Hepatocyte (in vitro differentiated cells): Measurements from ENCODE around the gene S100A5. TPM values are rescaled to one million over a fixed set of nuclear protein-coding genes. Genes with fewer than 3 reads are reported as not detected.

ENCODE experiments used
- DNase-seq: peaks from one replicate; pipeline ENCODE4 v3.0.0-alpha.2; 2016; ENCODE audit warnings: low spot score
- H2AFZ ChIP-seq: fragments of 200-600 bp; sonication (generic); 2 replicates; pipeline ENCODE4 v1.6.0; 2016; ENCODE audit warnings: antibody characterized with exemption, mild to moderate bottlenecking
- H3K27ac ChIP-seq: fragments of 200-600 bp; sonication (generic); 2 replicates; pipeline ENCODE4 v1.5.1; 2016; ENCODE audit warnings: mild to moderate bottlenecking
- H3K27me3 ChIP-seq: fragments of 200-600 bp; sonication (generic); 2 replicates; pipeline ENCODE4 v1.6.1; 2016
- H3K36me3 ChIP-seq: fragments of 200-600 bp; sonication (generic); replicated peaks from 2 replicates; pipeline ENCODE4 v1.5.1; 2016; ENCODE audit warnings: low read depth; ENCODE audit not compliant: insufficient read depth
- H3K4me1 ChIP-seq: fragments of 200-600 bp; sonication (generic); 2 replicates; pipeline ENCODE4 v1.5.1; 2016; ENCODE audit warnings: mild to moderate bottlenecking, moderate library complexity; ENCODE audit not compliant: insufficient read depth
- H3K4me2 ChIP-seq: fragments of 200-600 bp; sonication (generic); 2 replicates; pipeline ENCODE4 v1.6.0; 2016
- H3K4me3 ChIP-seq: fragments of 200-600 bp; sonication (generic); 2 replicates; pipeline ENCODE4 v1.5.1; 2016; ENCODE audit warnings: mild to moderate bottlenecking
- H3K79me2 ChIP-seq: fragments of 200-600 bp; sonication (generic); 2 replicates; pipeline ENCODE4 v1.6.0; 2017; ENCODE audit warnings: mild to moderate bottlenecking
- H3K9me2 ChIP-seq: fragments of 200-600 bp; sonication (generic); replicated peaks from 2 replicates; pipeline ENCODE4 v1.6.0; 2017; ENCODE audit warnings: mild to moderate bottlenecking; ENCODE audit not compliant: insufficient read depth
- H3K9me3 ChIP-seq: fragments of 200-600 bp; sonication (generic); 2 replicates; pipeline ENCODE4 v1.5.1; 2016; ENCODE audit warnings: low read depth, mild to moderate bottlenecking
- H4K20me1 ChIP-seq: fragments of 200-600 bp; sonication (generic); 2 replicates; pipeline ENCODE4 v1.6.0; 2016; ENCODE audit warnings: mild to moderate bottlenecking; ENCODE audit not compliant: insufficient read depth, poor library complexity, severe bottlenecking
- EZH2 ChIP-seq: fragments of 200-600 bp; sonication (generic); IDR thresholded peaks from 2 replicates; pipeline ENCODE4 v1.6.1; 2016; ENCODE audit warnings: antibody characterized with exemption, mild to moderate bottlenecking, borderline replicate concordance
- EZH2phosphoT487 ChIP-seq: fragments of 200-600 bp; sonication (generic); IDR thresholded peaks from one replicate; pipeline ENCODE4 v1.6.1; 2018; ENCODE audit warnings: antibody characterized with exemption, mild to moderate bottlenecking, low read depth, moderate library complexity; ENCODE audit not compliant: unreplicated experiment, severe bottlenecking
- WGBS: methylation state at CpG from one replicate; pipeline ENCODE4 v1.1.6; 2016; ENCODE audit warnings: low lambda C conversion rate; ENCODE audit errors: missing lambda C conversion rate; 5-methylcytosine and 5-hydroxymethylcytosine counted together
- polyA plus RNA-seq: library from polyadenylated mRNA; unstranded; fragments of >200 nt; fragmentation: Nextera tagmentation; extraction: Ambion mirVana; gene quantifications from 2 replicates; pipeline ENCODE4 v1.2.1, GENCODE V29; 2016
- total RNA-seq: library from RNA; depleted of rRNA; stranded (reverse); fragments of >200 nt; gene quantifications from 2 replicates; pipeline ENCODE4 v1.2.3, GENCODE V29; 2014
- TF ChIP-seq, protein P1 (sequence below): fragments of 200-600 bp; sonication (generic); IDR thresholded peaks from 2 replicates; pipeline ENCODE4 v1.5.1; 2016; ENCODE audit warnings: antibody characterized with exemption, mild to moderate bottlenecking; ENCODE audit not compliant: poor library complexity

S100A5 gene
- total and polyA plus RNA-seq, 2 experiments from 2014 or later = 0.54 TPM; not detected in 1

DNA sequence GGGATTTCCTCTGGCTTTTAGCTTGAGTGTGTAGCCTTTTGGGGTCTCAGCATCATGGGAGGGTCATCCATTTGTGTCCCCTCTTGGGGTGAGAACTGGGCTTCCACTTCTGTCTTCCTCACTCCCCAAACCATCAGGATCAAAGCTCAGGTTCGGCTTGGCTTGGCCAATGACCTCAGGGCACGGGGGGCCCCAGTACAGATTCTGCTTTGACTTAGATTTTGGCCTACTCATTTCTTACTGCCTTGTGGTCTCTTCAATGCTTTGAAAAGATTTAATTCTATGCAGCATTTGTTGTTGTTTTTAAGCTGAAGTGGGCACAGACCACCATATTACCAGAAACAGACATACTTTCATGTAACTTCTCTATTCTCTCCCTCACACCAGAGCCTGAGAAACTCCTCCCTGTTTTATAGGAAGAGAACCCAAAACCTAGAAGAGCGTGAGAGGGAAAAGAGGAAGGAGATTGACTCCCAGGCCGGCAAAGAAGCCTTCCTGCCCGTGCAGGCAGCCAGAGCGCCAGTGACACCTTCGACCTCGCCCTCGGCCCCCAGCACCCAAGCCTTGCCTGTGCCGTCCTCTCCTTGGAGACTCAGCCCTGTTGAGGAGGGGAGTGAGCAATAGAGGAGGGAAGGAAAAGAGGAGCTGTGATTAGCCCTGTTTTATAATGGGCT, 10.2 kb upstream of the S100A5 start:
- H3K4me3 ChIP-seq = no peak overlapping the region
- no peak for DNase-seq
- TF ChIP-seq EZH2phosphoT487 (no peak), EZH2 (no peak)
- TF ChIP-seq, protein P1, sequence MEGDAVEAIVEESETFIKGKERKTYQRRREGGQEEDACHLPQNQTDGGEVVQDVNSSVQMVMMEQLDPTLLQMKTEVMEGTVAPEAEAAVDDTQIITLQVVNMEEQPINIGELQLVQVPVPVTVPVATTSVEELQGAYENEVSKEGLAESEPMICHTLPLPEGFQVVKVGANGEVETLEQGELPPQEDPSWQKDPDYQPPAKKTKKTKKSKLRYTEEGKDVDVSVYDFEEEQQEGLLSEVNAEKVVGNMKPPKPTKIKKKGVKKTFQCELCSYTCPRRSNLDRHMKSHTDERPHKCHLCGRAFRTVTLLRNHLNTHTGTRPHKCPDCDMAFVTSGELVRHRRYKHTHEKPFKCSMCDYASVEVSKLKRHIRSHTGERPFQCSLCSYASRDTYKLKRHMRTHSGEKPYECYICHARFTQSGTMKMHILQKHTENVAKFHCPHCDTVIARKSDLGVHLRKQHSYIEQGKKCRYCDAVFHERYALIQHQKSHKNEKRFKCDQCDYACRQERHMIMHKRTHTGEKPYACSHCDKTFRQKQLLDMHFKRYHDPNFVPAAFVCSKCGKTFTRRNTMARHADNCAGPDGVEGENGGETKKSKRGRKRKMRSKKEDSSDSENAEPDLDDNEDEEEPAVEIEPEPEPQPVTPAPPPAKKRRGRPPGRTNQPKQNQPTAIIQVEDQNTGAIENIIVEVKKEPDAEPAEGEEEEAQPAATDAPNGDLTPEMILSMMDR = no peak
- H3K4me1 ChIP-seq = peaks cover 45% of the 10 kb centered on the region
- H3K4me2 ChIP-seq = no peak overlapping the region
- H2AFZ ChIP-seq = no peak overlapping the region
- H3K27ac ChIP-seq = no peak overlapping the region
- no peaks in the 10 kb centered on the region for H3K36me3 ChIP-seq
- H3K9me3 ChIP-seq = no peaks in the 10 kb centered on the region
- no peaks in the 10 kb centered on the region for H3K27me3 ChIP-seq
- H4K20me1 ChIP-seq = no peaks in the 10 kb centered on the region
- peaks cover 3% of the 10 kb centered on the region for H3K79me2 ChIP-seq
- no peaks in the 10 kb centered on the region for H3K9me2 ChIP-seq
- WGBS = 79% methylated on average over 10 of the region's 10 CpGs

- Histone ChIP-seq H3K4me2 (no peak overlapping the region), H3K36me3 (no peaks in the 10 kb centered on the region), H2AFZ (no peak overlapping the region), H3K27ac (no peak overlapping the region), H3K4me3 (no peak overlapping the region), H3K9me3 (no peaks in the 10 kb centered on the region), H4K20me1 (no peaks in the 10 kb centered on the region), H3K79me2 (peaks cover 3% of the 10 kb centered on the region), H3K9me2 (no peaks in the 10 kb centered on the region), H3K27me3 (no peaks in the 10 kb centered on the region), H3K4me1 (peaks cover 51% of the 10 kb centered on the region)
- whole genome bisulfite sequencing = 75% methylated on average over 4 of the region's 4 CpGs
- DNase-seq = no peak
- TF ChIP-seq EZH2phosphoT487 (no peak), EZH2 (no peak)
- TF ChIP-seq, protein P1 = no peak
These were observed 9.6 kb upstream of the S100A5 start for GRCh38 chr1:153550398-153550758.

DNA sequence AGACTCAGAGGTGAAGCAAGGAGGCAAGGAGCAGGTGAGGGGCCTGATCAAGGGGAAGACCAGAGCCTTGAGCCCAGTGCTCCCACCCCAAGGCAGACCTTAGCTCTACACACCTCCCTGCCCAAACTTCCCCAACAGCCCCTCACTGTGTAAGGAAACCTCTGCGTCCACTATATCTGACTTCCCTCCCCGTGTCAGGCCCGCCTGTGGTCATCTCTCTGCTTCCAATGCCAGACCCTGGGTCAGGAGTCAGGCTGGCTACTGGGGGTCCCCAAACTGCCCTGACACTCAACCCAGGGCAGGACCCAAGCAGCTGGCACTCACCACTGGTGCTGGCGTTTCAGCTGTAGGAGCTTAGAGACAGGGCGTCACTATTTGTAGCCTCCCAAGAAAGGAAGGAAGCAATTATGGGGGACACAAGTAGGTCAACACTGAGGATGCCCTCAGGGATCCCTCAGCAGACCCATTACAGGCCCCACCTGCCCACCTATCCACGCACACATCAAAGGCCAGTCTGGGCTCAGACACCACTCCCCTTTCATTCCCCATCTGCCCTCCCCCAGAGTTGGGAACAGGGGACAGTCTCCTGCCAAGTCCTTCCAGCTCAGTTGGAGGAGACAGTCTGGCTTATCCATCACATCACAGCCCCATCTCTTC, 9.1 kb upstream of the S100A5 start:
- 91% methylated on average over 6 of the region's 6 CpGs for WGBS
- peaks cover 55% of the 10 kb centered on the region for H3K4me1 ChIP-seq

More for the DNA sequence above, 9.1 kb upstream of the S100A5 start:
- Histone ChIP-seq H3K4me3 (no peak overlapping the region), H3K4me2 (no peak overlapping the region), H2AFZ (no peak overlapping the region), H3K27ac (peak overlapping the region; percentile 80), H3K9me2 (no peaks in the 10 kb centered on the region), H3K9me3 (no peaks in the 10 kb centered on the region), H4K20me1 (no peaks in the 10 kb centered on the region), H3K36me3 (no peaks in the 10 kb centered on the region), H3K27me3 (no peaks in the 10 kb centered on the region), H3K79me2 (peaks cover 3% of the 10 kb centered on the region)
- no peak for DNase-seq
- TF ChIP-seq, protein P1 = no peak
- TF ChIP-seq EZH2phosphoT487 (no peak), EZH2 (no peak)
